ENCODE results near the gene CREBRF. TPM values are rescaled to one million over a fixed set of nuclear protein-coding genes. Genes with fewer than 3 reads are reported as not detected.

CREBRF gene
- total and polyA plus RNA-seq, 2 experiments from 2014 or later, result 2.0 to 3.5 TPM

GRCh38 chr5:173101245-173101644 lies 45.1 kb downstream of the CREBRF start:
- Mint-ChIP-seq H3K27me3 (ENCODE audit: insufficient read depth, low read depth, poor library complexity) (peaks cover 3% of the 10 kb centered on the region), H3K36me3 (ENCODE audit: low read depth) (peaks cover 6% of the 10 kb centered on the region; the same call in 2 of the 3 replicates), H3K9me3 (peaks cover 18% of the 10 kb centered on the region), H3K4me1 (no peaks in the 10 kb centered on the region), H3K4me3 (no peak overlapping the region), H3K27ac (no peak overlapping the region)
- H2AFZ ChIP-seq, result no peak overlapping the region
- no peaks in the 10 kb centered on the region; the same call in 1 of the 2 replicates for H3K36me3 ChIP-seq (ENCODE audit: insufficient read depth)
- no peaks in the 10 kb centered on the region for H3K27me3 ChIP-seq (ENCODE audit: insufficient read depth)
- no peak overlapping the region for H3K4me3 ChIP-seq
- no peaks in the 10 kb centered on the region for H4K20me1 ChIP-seq (replicated peaks; ENCODE audit: insufficient read depth)
- H3K27ac ChIP-seq (ENCODE audit: low read depth), result no peak overlapping the region
- H3K4me1 ChIP-seq (ENCODE audit: insufficient read depth), result no peaks in the 10 kb centered on the region
- no peak for ATAC-seq
- DNase-seq (ENCODE audit: low spot score), result no peak
- H3F3A ChIP-seq (replicated peaks; ENCODE audit: low read depth), result no peaks in the 10 kb centered on the region
- H3K79me2 ChIP-seq (replicated peaks; ENCODE audit: insufficient read depth), result no peaks in the 10 kb centered on the region
- no peaks in the 10 kb centered on the region for H3K9me2 ChIP-seq (ENCODE audit: insufficient read depth)
- TF ChIP-seq STAT1 (IDR thresholded peaks at IDR 0.05; ENCODE audit: unreplicated experiment), result no peak
- no peak for TF ChIP-seq CTCF (conservative IDR thresholded peaks at IDR 0.05; ENCODE audit: low read depth in 2 of 2)
- TF ChIP-seq ETS1 (IDR thresholded peaks at IDR 0.05), result no peak
- H3K4me2 ChIP-seq, result no peak overlapping the region

- Mint-ChIP-seq H3K27me3 (ENCODE audit: insufficient read depth, low read depth, poor library complexity) (peaks cover 3% of the 10 kb centered on the region), H3K9me3 (peaks cover 18% of the 10 kb centered on the region), H3K4me3 (no peak overlapping the region), H3K36me3 (ENCODE audit: low read depth) (peaks cover 6% of the 10 kb centered on the region; the same call in 2 of the 3 replicates), H3K27ac (no peak overlapping the region), H3K4me1 (no peaks in the 10 kb centered on the region)
- no peak for ATAC-seq
- H3K4me1 ChIP-seq (ENCODE audit: insufficient read depth), result no peaks in the 10 kb centered on the region
- no peaks in the 10 kb centered on the region for H3K27me3 ChIP-seq (ENCODE audit: insufficient read depth)
- TF ChIP-seq ZNF331 (CRISPR knock-in tag; IDR thresholded peaks at IDR 0.05; ENCODE audit: low read depth) (no peak), CREB1 (CRISPR knock-in tag; IDR thresholded peaks at IDR 0.05; ENCODE audit: low read depth) (no peak), ZNF114 (CRISPR knock-in tag; IDR thresholded peaks at IDR 0.05) (no peak), EZH2 (IDR thresholded peaks at IDR 0.05; ENCODE audit: low read depth, unreplicated experiment) (no peak), NANOG (IDR thresholded peaks at IDR 0.05; ENCODE audit: borderline replicate concordance) (no peak), ETS1 (IDR thresholded peaks at IDR 0.05) (no peak)
- H3K9me2 ChIP-seq (ENCODE audit: insufficient read depth), result no peaks in the 10 kb centered on the region
- H3K4me3 ChIP-seq, result no peak overlapping the region
- no peaks in the 10 kb centered on the region for H3K79me2 ChIP-seq (replicated peaks; ENCODE audit: insufficient read depth)
- no peak overlapping the region for H3K27ac ChIP-seq (ENCODE audit: low read depth)
- H3F3A ChIP-seq (replicated peaks; ENCODE audit: low read depth), result no peaks in the 10 kb centered on the region
- no peak for DNase-seq (ENCODE audit: low spot score)
- H3K36me3 ChIP-seq (ENCODE audit: insufficient read depth), result no peaks in the 10 kb centered on the region; the same call in 1 of the 2 replicates
- H2AFZ ChIP-seq, result no peak overlapping the region
- no peak overlapping the region for H3K4me2 ChIP-seq
- no peaks in the 10 kb centered on the region for H4K20me1 ChIP-seq (replicated peaks; ENCODE audit: insufficient read depth)
Observed at GRCh38 chr5:173103411-173103810, 47.3 kb downstream of the CREBRF start.
